NCI-H187 (cell line): Measurements from ENCODE around the gene BCR.
"Not testable (repeated sequence)": the region's sequence is repeated elsewhere in the genome, so short reads cannot be mapped to it uniquely, and the experiment has no call there.

ENCODE experiments used
- DNase-seq, 2 experiments: peaks; one replicate each; lab custom pipeline; 2025; lab: John Stamatoyannopoulos, UW

The BCR gene

GRCh38 chr22:23289851-23290724 lies 109.8 kb downstream of the BCR start:
- no peak for DNase-seq

GRCh38 chr22:23291806-23292452 lies 111.6 kb downstream of the BCR start:
- DNase-seq: no peak

- DNase-seq: no peak
Observed at GRCh38 chr22:23292453-23293350, 112.4 kb downstream of the BCR start.

DNA sequence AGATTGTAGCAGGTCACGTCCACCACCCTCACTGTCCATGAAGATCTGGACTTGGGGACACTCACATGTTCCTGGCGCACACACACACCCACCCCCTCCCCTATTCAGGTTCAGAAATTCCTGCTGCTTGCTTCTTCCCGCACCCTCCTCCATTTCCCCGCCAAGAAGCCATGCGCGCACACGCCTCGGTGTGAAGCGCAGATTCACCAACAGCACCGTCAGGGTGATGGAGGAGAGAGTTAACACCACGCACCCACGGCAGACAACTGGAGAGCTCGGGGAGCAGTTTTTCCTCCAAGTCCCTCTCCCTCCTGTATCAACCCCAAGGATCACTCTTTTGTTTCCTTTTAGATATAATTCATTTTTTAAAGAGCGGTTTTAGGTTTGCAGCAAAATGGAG lies 113.4 kb downstream of the BCR start:
- no peak for DNase-seq

- no peak for DNase-seq
Observed at GRCh38 chr22:23294221-23294620, 113.9 kb downstream of the BCR start.

GRCh38 chr22:23300476-23300875 lies 120.2 kb downstream of the BCR start:
- no peak for DNase-seq

DNA sequence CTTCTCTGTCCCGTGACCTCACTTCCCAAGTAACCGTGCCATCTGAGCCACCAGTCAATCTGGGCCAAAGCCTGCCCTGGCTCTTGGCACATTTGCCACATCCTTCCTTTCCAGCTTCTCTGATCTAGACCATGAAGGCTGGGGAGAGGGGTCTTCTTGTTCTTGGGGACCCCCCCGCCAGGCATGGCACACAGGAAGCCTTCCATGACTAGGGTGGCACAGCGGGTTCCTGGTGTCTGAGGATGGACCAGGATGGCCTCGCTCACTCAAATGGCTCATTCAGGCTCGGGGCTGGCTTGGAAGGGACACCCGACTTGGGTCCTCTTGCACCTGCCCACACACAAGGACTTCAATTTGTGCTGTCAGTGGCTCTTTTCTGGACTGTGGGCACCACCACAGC lies 121.3 kb downstream of the BCR start:
- DNase-seq: no peak

DNA sequence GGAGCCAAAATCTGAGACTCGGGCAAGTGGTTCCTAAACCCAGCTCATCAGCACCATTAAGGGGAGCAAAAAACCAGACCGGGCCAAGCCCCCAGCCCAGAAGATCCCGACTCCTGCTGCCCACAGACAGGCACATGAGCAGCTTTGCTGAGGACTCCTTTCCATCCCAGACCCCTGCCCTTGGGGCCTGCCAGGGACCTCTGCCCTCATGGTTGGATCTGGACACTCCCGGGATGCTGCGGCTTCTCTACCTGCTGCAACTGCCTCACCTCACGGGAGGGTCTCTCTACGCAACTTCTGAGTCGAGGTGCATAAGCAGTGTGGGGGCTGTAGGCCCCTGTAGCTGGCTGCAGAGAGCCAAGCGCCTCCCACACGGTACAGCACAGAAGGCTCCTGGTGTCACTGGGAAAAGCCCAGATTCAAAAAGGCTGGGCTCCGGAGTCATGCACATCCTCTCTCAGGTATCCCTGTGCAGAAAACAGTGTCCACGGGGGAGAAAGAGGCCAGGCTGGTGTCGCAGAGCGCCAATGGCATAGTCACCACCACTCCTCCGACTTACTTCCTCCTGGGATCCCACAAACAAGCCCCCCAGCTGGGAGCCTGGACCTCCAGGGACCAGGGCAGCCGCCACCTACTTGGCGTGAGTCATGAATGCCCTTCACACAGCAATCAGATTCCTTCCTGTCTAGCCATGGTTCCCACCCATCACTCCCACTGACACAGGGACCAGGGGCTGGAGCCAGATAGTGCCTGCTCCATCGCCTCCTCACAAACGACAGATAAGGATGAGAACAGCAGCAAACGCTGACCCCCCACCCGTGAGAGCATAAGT lies 122.1 kb downstream of the BCR start:
- DNase-seq: no peak

DNA sequence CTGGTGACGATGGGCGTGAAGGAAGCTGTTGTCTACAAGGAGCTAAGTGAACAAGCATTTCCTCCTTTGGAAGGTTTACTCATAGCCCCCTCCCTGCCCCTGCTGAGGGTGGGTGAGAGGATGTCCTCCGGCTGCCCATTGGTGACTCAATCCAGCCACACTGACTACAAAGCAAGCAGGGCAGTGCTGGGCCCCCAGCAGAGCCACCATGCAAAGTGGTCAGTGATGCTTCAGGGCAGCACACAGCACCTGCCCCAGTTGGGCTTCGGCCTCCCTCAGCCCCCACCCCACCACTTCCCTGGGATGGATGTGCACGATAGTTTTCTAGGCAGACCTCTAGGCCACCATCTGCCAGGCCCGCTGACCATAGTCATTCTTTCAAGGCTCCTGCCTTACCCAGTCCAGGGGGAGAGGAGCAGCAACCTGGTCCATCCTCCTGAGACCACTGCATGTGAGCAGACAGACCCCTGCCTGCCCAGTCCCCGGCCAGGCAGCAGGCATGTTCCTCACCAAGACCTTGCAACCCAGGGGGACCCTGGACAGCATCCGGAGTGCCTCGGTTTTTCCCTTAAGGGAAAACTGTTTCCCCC lies 125.1 kb downstream of the BCR start:
- no peak for DNase-seq

- DNase-seq: no peak
Observed at GRCh38 chr22:23305922-23306374, 125.6 kb downstream of the BCR start.

GRCh38 chr22:23306438-23306921 lies 126.2 kb downstream of the BCR start:
- no peak for DNase-seq

DNA sequence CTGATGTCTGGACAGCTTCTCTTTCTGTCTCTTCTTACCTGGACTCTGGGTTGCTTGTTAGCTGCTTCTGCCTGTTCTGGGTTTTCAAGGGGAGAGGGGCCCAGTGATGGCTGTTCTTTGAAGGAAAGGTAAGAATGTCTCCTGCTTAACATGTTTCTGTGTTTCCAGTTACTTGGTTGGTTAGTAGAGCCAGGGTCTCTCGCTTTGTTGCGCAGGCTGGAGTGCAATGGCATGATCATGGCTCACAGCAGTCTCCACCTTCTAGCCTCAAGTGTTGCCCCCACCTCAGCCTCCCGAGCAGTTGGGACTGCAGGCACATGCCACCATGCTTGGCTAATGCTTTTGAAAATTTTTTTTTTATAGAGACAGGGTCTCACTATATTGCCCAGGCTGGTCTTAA lies 126.6 kb downstream of the BCR start:
- DNase-seq: no peak

DNA sequence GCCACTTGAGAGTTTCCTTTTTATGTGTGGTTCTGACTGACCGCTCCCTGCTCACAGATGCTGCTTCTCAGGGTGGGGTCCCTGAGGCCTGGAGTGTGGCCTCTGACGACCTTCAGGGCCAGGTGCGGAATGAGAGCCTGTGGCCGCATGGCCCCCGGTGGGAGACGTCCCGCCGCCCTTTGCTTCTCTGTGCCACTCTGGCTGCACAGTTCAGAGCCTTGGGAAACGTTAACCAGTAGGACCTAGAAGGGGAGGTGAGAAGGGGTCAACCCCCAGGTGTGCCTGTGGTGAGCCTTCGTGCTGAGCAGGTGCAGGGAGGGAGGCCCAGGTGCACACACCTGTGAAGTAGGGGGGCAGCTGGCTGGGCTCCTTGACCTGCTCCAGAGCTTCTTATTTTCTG lies 127.2 kb downstream of the BCR start:
- not testable (repeated sequence) for DNase-seq

DNA sequence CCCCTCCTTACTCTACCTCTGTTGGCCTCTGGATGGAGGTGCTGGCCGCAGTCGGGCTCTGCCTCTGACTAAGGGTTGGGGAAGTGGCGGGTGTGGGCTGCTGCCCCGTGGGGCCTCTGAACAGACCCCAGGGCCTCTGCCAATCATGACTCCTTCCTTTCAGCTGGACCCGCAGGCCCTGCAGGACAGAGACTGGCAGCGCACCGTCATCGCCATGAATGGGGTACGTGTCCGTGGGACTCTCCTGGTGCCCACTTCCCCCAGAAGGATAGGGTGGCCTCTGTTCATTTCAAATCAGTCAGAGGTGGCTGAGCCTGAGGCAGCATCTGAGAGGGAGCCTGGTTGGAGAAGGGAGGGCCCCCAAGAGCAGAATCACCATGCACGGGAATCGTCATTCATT lies 129.0 kb downstream of the BCR start:
- not testable (repeated sequence) for DNase-seq

GRCh38 chr22:23310443-23311097 lies 130.3 kb downstream of the BCR start:
- DNase-seq: not testable (repeated sequence)

- DNase-seq: not testable (repeated sequence)
Observed at GRCh38 chr22:23311635-23312420, 131.5 kb downstream of the BCR start.

- DNase-seq: no peak
Observed at GRCh38 chr22:23313791-23314567, 133.7 kb downstream of the BCR start.

DNA sequence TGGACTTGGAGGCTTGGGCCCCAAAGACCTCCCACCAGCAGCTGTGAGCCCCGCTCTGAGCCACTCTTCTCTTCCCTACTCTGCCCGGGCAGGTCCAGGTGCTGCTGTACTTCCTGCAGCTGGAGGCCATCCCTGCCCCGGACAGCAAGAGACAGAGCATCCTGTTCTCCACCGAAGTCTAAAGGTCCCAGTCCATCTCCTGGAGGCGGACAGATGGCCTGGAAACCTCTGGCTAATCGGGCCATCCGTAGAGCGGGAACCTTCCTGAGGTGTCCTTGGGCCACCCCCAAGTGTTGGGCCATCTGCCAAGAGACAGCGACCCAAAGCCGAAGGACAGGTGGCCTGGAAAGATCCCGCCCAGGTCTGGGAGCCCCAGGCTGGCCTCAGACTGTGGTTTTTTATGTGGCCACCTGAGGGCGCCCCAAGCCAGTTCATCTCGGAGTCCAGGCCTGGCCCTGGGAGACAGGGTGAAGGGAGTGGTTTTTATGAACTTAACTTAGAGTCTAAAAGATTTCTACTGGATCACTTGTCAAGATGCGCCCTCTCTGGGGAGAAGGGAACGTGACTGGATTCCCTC lies 135.1 kb downstream of the BCR start:
- DNase-seq: peak in 1 of 2 experiments; percentile 7
